ENCODE data around the gene ALK.

Gene ALK

DNA sequence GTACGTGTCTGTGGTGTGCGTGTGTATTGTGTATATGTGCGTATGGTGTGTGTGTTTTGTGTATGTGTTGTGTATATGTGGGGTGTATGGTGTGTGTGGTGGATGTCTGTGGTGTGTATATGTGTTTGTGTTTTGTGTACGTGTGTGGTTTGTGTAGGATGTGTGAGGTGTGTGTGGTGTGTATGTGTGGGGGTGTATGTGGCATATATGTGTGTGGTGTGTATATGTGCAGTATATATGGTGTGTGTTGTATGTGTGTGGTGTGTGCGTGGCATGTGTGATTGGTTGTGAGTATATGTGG lies 704.8 kb downstream of the ALK start:
- TF ChIP-seq, protein P1, sequence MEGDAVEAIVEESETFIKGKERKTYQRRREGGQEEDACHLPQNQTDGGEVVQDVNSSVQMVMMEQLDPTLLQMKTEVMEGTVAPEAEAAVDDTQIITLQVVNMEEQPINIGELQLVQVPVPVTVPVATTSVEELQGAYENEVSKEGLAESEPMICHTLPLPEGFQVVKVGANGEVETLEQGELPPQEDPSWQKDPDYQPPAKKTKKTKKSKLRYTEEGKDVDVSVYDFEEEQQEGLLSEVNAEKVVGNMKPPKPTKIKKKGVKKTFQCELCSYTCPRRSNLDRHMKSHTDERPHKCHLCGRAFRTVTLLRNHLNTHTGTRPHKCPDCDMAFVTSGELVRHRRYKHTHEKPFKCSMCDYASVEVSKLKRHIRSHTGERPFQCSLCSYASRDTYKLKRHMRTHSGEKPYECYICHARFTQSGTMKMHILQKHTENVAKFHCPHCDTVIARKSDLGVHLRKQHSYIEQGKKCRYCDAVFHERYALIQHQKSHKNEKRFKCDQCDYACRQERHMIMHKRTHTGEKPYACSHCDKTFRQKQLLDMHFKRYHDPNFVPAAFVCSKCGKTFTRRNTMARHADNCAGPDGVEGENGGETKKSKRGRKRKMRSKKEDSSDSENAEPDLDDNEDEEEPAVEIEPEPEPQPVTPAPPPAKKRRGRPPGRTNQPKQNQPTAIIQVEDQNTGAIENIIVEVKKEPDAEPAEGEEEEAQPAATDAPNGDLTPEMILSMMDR (IDR thresholded peaks at IDR 0.05; ENCODE audit: control insufficient read depth, insufficient read depth, low read depth, low read length, missing control alignments) = no peak
- no peak overlapping the region for H3K4me3 ChIP-seq (ENCODE audit: control insufficient read depth, low read depth, low read length)
- no peak for DNase-seq (ENCODE audit: low read depth)

DNA sequence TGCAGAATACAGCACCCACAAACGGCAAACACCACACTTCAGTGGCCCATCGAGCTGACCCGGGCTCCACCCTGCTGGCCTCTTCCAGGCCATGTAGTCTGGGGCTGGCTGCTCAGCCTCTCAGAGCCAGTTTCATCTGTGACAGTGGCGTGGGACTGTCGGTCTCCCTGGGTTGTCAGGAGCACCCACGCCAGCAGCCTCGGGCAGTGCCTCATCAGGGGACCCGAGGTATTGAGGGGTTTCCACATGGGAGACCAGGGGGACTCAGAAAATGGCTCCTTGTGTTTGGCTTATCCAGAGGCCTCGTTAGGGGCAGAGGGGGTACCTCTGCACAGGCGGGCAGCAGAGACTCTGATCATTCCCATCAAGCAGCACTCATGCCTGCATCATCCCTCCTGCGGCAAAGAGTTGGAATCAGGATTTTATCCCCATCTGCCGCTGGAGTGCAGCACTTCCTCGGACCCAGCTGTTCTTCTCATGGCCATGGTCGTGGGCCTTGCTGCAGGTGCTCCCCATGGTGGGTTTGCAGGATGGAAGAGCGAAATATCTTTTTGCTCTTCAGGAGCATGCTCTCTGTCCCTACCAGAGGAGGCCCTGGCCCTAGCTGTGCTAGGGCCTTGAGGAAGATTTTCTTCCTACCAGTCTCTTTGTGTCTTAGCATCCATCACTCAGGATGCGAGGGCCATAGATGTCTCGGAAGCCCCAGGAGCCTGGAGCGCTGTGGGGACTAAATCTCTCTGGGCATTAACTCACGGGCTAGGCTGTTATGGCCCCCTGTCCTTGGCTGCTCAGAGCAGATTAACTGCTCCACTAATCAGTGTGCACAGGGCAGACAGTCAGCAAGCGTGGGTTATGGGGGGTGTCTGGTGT lies 705.4 kb downstream of the ALK start:
- H3K4me3 ChIP-seq (ENCODE audit: control insufficient read depth, low read depth, low read length) = no peak overlapping the region
- TF ChIP-seq, protein P1 (IDR thresholded peaks at IDR 0.05; ENCODE audit: control insufficient read depth, insufficient read depth, low read depth, low read length, missing control alignments) = no peak
- no peak for DNase-seq (ENCODE audit: low read depth)

DNA sequence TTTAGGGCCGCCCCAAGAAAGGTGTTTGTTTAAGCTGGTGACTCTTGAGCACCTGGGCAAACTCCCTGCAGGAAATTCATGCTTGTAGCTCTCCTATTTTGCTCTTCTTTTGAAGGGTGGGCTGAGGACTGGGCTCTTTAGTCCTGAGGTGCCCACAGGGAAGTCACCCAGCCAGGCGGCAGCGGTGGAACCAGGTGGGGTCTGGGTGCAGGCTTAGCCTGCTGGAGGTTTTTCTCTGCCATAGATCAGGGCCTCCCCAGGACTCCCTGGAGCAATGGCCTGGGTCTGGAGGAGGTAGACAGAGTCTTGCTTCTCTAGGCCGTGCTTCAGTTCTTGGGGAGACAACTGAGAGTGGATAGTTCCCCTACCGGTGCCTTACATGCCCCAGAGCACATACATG lies 706.3 kb downstream of the ALK start:
- TF ChIP-seq, protein P1 (IDR thresholded peaks at IDR 0.05; ENCODE audit: control insufficient read depth, insufficient read depth, low read depth, low read length, missing control alignments) = no peak
- no peak for DNase-seq (ENCODE audit: low read depth)
- H3K4me3 ChIP-seq (ENCODE audit: control insufficient read depth, low read depth, low read length) = no peak overlapping the region

DNA sequence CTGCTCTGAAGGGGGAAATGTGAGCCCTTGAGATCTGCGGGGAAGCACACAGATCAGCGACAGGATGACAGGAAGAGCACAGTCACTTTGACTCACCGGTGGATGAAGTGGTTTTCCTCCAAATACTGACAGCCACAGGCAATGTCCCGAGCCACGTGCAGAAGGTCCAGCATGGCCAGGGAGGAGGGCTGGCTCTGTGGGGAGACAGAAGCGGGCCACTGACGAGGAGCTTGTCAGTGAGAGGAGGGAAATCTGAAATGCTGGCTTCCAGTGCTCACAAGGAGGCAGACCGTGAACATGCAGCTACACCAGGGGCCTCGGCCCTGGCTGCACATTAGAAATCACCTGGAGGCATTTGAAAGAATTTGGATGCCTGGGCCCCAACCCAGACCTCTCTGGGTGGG lies 707.5 kb downstream of the ALK start:
- TF ChIP-seq, protein P1 (IDR thresholded peaks at IDR 0.05; ENCODE audit: control insufficient read depth, insufficient read depth, low read depth, low read length, missing control alignments) = no peak
- no peak for DNase-seq (ENCODE audit: low read depth)

DNA sequence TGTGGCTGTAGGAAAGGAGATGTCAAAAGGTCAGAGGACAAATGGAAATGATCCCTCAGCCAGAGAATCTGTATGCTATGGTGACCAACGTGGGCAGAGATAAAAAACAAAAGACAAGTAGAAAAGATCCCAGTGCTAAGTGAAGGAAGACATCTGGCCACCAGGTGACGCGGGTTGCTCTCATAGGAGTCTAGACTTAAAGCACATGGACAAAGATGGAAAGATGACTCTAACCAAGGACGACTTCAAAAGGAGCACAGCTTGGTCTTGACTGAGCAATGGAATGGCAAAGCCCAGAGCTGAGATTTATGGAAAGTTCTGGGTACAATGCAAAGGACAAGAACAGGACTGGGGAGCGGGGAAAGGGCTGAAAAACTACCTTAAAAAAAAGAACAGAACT lies 709.4 kb downstream of the ALK start:
- TF ChIP-seq, protein P1 (IDR thresholded peaks at IDR 0.05; ENCODE audit: control insufficient read depth, insufficient read depth, low read depth, low read length, missing control alignments) = peak; percentile 8
- no peak for DNase-seq (ENCODE audit: low read depth)
- no peak overlapping the region for H3K4me3 ChIP-seq (ENCODE audit: control insufficient read depth, low read depth, low read length)

More for the DNA sequence above, 707.5 kb downstream of the ALK start:
- no peak overlapping the region for H3K4me3 ChIP-seq (ENCODE audit: control insufficient read depth, low read depth, low read length)

DNA sequence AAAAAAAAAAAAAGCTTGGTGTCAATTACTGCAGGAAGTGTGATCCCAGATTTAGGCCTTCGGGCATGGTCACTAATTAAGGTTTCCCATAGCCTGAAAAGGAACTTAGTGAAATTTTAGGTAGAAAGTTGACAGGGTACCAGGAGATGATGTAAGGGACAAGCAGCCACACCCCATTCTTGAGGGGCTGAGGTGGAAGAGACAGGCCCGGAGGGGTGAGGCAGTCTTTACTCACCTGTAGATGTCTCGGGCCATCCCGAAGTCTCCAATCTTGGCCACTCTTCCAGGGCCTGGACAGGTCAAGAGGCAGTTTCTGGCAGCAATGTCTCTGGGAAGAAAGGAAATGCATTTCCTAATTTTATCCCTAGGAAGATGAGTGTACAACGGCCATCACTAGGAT lies 711.8 kb downstream of the ALK start:
- TF ChIP-seq, protein P1 (IDR thresholded peaks at IDR 0.05; ENCODE audit: control insufficient read depth, insufficient read depth, low read depth, low read length, missing control alignments) = no peak
- no peak for DNase-seq (ENCODE audit: low read depth)
- H3K4me3 ChIP-seq (ENCODE audit: control insufficient read depth, low read depth, low read length) = no peak overlapping the region

Data from AG09309 (cell line).